Measurements from ENCODE around the gene C11orf54.

C11orf54 gene

DNA sequence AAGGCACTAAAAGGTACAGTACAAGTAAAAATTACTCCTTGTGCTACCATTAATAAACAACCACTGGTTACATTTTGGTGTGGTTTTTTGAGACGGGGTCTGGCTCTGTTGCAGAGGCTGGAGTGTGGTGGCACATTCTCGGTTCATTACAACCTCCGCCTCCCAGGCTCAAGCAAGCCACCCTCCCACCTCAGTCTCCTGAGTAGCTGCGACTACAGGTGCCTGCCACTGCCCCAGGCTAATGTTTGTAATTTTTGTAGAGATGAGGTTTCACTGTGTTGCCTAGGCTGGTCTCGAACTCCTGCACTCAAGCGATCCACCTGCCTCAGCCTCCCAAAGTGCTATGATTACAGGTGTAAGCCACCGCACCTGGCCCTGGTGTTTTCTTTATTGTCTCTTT, 20.9 kb upstream of the C11orf54 start:
- DNase-seq: no peak
- Histone ChIP-seq H3K4me1 (ENCODE audit: control extremely low read depth in 1 of 4, control insufficient read depth in 4 of 4, insufficient read depth in 4 of 4, low read length in 3 of 4) (peaks cover 14 to 37% (median 34%) of the 10 kb centered on the region in 4 experiments), H3K9me3 (ENCODE audit: control extremely low read depth in 1 of 5, control insufficient read depth in 4 of 5, insufficient read depth in 2 of 5, low read depth in 1 of 5, low read length in 4 of 5) (no peaks in the 10 kb centered on the region), H3K36me3 (ENCODE audit: control insufficient read depth in 4 of 4, insufficient read depth in 4 of 4, low read length in 3 of 4) (peaks cover 5 to 47% (median 20%) of the 10 kb centered on the region in 4 experiments), H3K4me3 (ENCODE audit: control insufficient read depth in 1 of 7, extremely low read depth in 1 of 7, insufficient read depth in 4 of 7, low read depth in 2 of 7, low read length in 6 of 7) (no peak overlapping the region), H3K27ac (ENCODE audit: insufficient read depth in 1 of 2, low read depth in 1 of 2, low read length in 2 of 2, poor library complexity in 1 of 2, severe bottlenecking in 2 of 2) (no peak overlapping the region), H3K27me3 (replicated peaks in 2 of 5; ENCODE audit: control insufficient read depth in 4 of 5, insufficient read depth in 5 of 5, low read length in 4 of 5) (no peaks in the 10 kb centered on the region)
- ChIA-PET CTCF (interaction anchor here (1.4 to 7.4 kb wide), 4 partner anchors 8 to 17 kb away, joined by 7 to 51 read pairs (median 9); no protein-coding TSS in a partner anchor), POLR2A (no interaction called here)
- 83% methylated on average over 2 of the region's 7 CpGs for WGBS (ENCODE audit: insufficient coverage)

DNA sequence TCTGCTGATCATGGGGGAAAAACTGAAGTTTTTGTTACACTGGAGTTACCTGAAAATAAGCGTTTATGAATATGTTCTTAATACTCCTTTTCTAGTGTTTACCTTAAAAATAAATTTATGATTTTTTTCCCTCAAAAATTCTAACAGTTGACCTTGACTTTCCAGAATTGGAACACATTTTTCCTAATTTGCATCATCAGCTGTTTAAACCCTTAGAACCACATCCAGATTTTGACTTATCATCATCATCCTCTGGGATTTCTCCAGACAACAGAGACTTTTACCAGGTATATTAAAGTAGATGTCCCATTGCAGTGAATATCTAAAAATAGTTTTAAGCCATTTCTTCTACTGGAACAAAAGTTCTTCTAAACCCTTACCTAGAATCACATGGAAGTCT, 17.4 kb upstream of the C11orf54 start:
- H3K9me3 ChIP-seq (ENCODE audit: control extremely low read depth in 1 of 5, control insufficient read depth in 4 of 5, insufficient read depth in 2 of 5, low read depth in 1 of 5, low read length in 4 of 5): no peaks in the 10 kb centered on the region
- no peaks in the 10 kb centered on the region for H3K27me3 ChIP-seq (replicated peaks in 2 of 5; ENCODE audit: control insufficient read depth in 4 of 5, insufficient read depth in 5 of 5, low read length in 4 of 5)
- H3K36me3 ChIP-seq (ENCODE audit: control insufficient read depth in 4 of 4, insufficient read depth in 4 of 4, low read length in 3 of 4): peaks cover 12 to 71% (median 37%) of the 10 kb centered on the region in 4 experiments
- no peak overlapping the region for H3K27ac ChIP-seq (ENCODE audit: insufficient read depth in 1 of 2, low read depth in 1 of 2, low read length in 2 of 2, poor library complexity in 1 of 2, severe bottlenecking in 2 of 2)
- H3K4me1 ChIP-seq (ENCODE audit: control extremely low read depth in 1 of 4, control insufficient read depth in 4 of 4, insufficient read depth in 4 of 4, low read length in 3 of 4): peaks cover 2 to 4% (median 4%) of the 10 kb centered on the region in 4 experiments
- CTCF ChIA-PET: interaction anchor here (1.1 to 7.4 kb wide), 3 partner anchors 8 to 31 kb away, joined by 3 to 51 read pairs (median 3); no protein-coding TSS in a partner anchor
- H3K4me3 ChIP-seq (ENCODE audit: control insufficient read depth in 1 of 7, extremely low read depth in 1 of 7, insufficient read depth in 4 of 7, low read depth in 2 of 7, low read length in 6 of 7): no peak overlapping the region
- no peak for DNase-seq
- no CpG with 5 or more reads among the region's 1 CpG for WGBS (ENCODE audit: insufficient coverage)
- POLR2A ChIA-PET: interaction anchor here (0.6 kb wide), 1 partner anchor 17 kb away, joined by 3 read pairs; no protein-coding TSS in a partner anchor

DNA sequence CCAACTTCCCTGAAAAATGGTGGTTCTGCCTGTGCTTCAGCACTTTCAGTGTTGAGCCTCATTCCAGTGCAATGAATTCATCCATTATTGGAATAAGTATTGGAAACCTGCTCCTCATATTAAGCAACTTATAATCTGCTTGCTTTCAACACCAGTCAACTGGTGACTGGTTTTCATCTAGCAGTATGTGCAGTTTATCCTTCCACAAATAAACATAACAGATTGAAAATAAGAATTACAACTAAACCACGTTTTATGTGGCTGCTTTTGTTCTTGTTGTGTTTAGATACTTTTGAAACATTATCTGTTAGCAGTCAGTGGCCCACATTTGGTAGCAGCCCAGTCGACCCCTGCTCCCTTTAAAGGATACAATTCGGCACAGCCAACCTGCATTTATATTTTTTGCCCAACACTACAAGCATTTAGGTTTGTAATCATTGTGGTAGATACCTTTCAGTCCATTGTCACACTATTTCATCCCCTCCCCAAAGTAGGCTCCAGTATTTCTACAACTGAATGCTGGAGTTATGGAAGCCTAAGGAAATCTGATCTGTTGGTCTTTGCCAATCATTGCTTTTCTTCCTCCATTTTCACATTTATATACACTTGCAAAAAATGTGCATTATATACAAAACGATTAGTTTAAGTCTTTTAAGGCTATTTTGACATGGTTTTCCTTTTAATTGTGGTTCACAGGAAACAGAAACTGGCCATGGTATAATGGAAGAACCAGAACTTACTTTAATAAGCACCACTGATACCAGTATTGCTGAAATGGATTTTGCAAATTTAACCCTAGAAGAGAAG, 13.3 kb upstream of the C11orf54 start:
- POLR2A ChIA-PET: interaction anchor here (1.3 kb wide), 1 partner anchor 10 kb away, joined by 3 read pairs; no protein-coding TSS in a partner anchor
- peaks cover 23 to 85% (median 58%) of the 10 kb centered on the region in 4 experiments for H3K36me3 ChIP-seq (ENCODE audit: control insufficient read depth in 4 of 4, insufficient read depth in 4 of 4, low read length in 3 of 4)
- H3K27me3 ChIP-seq (replicated peaks in 2 of 5; ENCODE audit: control insufficient read depth in 4 of 5, insufficient read depth in 5 of 5, low read length in 4 of 5): no peaks in the 10 kb centered on the region
- H3K9me3 ChIP-seq (ENCODE audit: control extremely low read depth in 1 of 5, control insufficient read depth in 4 of 5, insufficient read depth in 2 of 5, low read depth in 1 of 5, low read length in 4 of 5): no peaks in the 10 kb centered on the region
- no CpG with 5 or more reads among the region's 4 CpGs for WGBS (ENCODE audit: insufficient coverage)
- H3K4me3 ChIP-seq (ENCODE audit: control insufficient read depth in 1 of 7, extremely low read depth in 1 of 7, insufficient read depth in 4 of 7, low read depth in 2 of 7, low read length in 6 of 7): no peak overlapping the region
- H3K4me1 ChIP-seq (ENCODE audit: control extremely low read depth in 1 of 4, control insufficient read depth in 4 of 4, insufficient read depth in 4 of 4, low read length in 3 of 4): no peaks in the 10 kb centered on the region
- no peak for DNase-seq
- CTCF ChIA-PET: interaction anchor here (1.1 to 7.4 kb wide), 5 partner anchors 7 to 13 kb away, joined by 3 to 51 read pairs (median 8); partner anchors contain the start of genes C11orf54 and TAF1D
- H3K27ac ChIP-seq (ENCODE audit: insufficient read depth in 1 of 2, low read depth in 1 of 2, low read length in 2 of 2, poor library complexity in 1 of 2, severe bottlenecking in 2 of 2): no peak overlapping the region

DNA sequence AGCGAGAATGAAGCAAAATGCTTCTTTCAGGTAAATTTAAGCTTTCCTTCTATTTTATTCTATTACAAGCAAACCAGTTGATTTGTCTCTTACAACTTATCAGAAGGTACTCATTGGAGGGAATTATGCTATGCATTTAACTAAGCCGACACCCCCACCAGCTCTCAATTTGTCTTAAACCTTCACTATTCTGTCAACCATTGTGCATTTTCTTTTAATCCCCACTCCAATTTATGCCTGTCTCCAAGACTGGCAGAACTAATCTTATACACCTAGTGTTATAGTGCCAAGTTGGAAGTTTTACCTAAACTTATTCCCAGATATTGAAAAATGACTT, 12.7 kb upstream of the C11orf54 start:
- H3K4me3 ChIP-seq (ENCODE audit: control insufficient read depth in 1 of 7, extremely low read depth in 1 of 7, insufficient read depth in 4 of 7, low read depth in 2 of 7, low read length in 6 of 7): no peak overlapping the region
- DNase-seq: no peak
- WGBS (ENCODE audit: insufficient coverage): no CpG with 5 or more reads among the region's 2 CpGs
- ChIA-PET POLR2A (interaction anchor here (1.3 kb wide), 1 partner anchor 10 kb away, joined by 3 read pairs; no protein-coding TSS in a partner anchor), CTCF (interaction anchor here (1.1 to 3.1 kb wide), 4 partner anchors 8 to 12 kb away, joined by 3 to 10 read pairs (median 6); partner anchors contain the start of genes C11orf54 and TAF1D)
- H3K9me3 ChIP-seq (ENCODE audit: control extremely low read depth in 1 of 5, control insufficient read depth in 4 of 5, insufficient read depth in 2 of 5, low read depth in 1 of 5, low read length in 4 of 5): no peaks in the 10 kb centered on the region
- H3K27ac ChIP-seq (ENCODE audit: insufficient read depth in 1 of 2, low read depth in 1 of 2, low read length in 2 of 2, poor library complexity in 1 of 2, severe bottlenecking in 2 of 2): peak overlapping the region in 1 of 2 experiments; percentile 25
- no peaks in the 10 kb centered on the region for H3K4me1 ChIP-seq (ENCODE audit: control extremely low read depth in 1 of 4, control insufficient read depth in 4 of 4, insufficient read depth in 4 of 4, low read length in 3 of 4)
- no peaks in the 10 kb centered on the region for H3K27me3 ChIP-seq (replicated peaks in 2 of 5; ENCODE audit: control insufficient read depth in 4 of 5, insufficient read depth in 5 of 5, low read length in 4 of 5)
- H3K36me3 ChIP-seq (ENCODE audit: control insufficient read depth in 4 of 4, insufficient read depth in 4 of 4, low read length in 3 of 4): peaks cover 23 to 87% (median 60%) of the 10 kb centered on the region in 4 experiments

DNA sequence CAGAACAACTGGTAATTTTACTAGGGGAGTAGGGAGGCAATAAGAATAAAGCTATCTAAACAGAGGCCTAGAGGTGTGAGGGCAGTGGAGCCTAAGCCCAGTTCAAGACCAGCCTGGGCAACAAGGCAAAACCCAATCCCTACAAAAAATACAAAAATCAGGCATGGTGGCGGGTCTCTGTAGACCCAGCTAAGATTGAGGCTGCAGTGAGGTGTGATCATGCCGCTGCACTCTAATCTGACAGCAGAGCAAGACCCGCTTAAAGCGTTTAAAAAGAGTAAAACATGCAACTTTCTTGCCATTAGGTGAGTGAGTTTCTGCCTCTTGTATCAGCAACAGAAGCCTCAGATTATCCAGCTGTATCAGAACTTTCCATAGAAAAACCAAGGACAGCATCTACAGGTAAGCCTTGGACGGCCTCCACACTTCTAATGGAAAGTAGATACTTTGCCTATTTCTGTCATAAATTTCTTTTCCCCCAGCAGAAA, 12.3 kb upstream of the C11orf54 start:
- no peak overlapping the region for H3K4me3 ChIP-seq (ENCODE audit: control insufficient read depth in 1 of 7, extremely low read depth in 1 of 7, insufficient read depth in 4 of 7, low read depth in 2 of 7, low read length in 6 of 7)
- peak overlapping the region in 1 of 2 experiments; percentile 25 for H3K27ac ChIP-seq (ENCODE audit: insufficient read depth in 1 of 2, low read depth in 1 of 2, low read length in 2 of 2, poor library complexity in 1 of 2, severe bottlenecking in 2 of 2)
- WGBS (ENCODE audit: insufficient coverage): 93% methylated on average over 3 of the region's 5 CpGs
- CTCF ChIA-PET: interaction anchor here (1.1 to 3.1 kb wide), 4 partner anchors 8 to 12 kb away, joined by 3 to 10 read pairs (median 6); partner anchors contain the start of genes C11orf54 and TAF1D
- DNase-seq: no peak
- H3K4me1 ChIP-seq (ENCODE audit: control extremely low read depth in 1 of 4, control insufficient read depth in 4 of 4, insufficient read depth in 4 of 4, low read length in 3 of 4): no peaks in the 10 kb centered on the region
- peaks cover 23 to 89% (median 62%) of the 10 kb centered on the region in 4 experiments for H3K36me3 ChIP-seq (ENCODE audit: control insufficient read depth in 4 of 4, insufficient read depth in 4 of 4, low read length in 3 of 4)
- no peaks in the 10 kb centered on the region for H3K9me3 ChIP-seq (ENCODE audit: control extremely low read depth in 1 of 5, control insufficient read depth in 4 of 5, insufficient read depth in 2 of 5, low read depth in 1 of 5, low read length in 4 of 5)
- no peaks in the 10 kb centered on the region for H3K27me3 ChIP-seq (replicated peaks in 2 of 5; ENCODE audit: control insufficient read depth in 4 of 5, insufficient read depth in 5 of 5, low read length in 4 of 5)
- POLR2A ChIA-PET: interaction anchor here (1.3 kb wide), 1 partner anchor 11 kb away, joined by 3 read pairs; no protein-coding TSS in a partner anchor

DNA sequence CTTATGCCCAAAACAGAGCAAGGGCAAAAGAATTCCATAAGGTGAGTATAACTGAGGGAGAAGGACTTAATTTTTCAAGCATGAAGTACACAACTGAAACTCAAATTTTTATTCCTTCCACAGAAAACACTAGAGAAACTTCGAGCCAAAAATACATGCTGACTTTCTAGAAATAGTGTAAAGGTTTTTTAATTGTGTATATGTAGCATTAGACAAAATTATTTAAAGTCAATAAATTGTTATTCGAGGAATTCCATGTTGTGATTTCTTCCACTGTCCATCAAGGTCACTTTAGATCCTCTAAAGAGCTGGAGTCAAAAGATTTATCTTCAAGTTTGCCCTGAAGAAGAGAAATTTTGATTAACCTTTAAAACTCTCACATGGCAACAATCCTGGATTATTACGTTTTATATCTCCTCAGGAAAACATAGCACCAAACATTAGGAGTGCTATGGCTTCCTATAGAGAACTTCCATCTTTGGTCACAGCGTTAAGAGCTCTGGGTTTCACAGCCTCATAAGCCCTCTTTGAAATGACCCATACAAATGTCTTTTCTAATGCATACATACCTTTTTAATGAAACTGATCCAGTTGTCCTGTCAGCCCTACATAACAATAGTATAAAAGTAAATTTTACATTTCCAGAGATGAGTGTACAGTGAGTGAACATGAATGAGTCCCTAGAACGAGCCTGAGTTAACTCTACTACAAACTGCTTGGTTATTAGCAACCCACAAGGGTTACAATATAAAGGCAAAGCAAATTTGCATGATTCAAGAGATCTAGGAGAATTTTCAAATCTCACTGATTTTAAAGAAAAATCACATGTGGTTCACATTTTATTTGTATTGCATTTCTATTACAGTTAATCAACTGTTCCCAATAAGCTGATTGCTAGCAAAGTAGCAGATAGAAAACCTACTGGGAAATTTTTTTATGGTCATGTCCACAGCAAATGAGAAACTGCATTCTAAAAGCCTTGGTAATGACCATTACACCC, 11.1 kb upstream of the C11orf54 start:
- no peaks in the 10 kb centered on the region for H3K9me3 ChIP-seq (ENCODE audit: control extremely low read depth in 1 of 5, control insufficient read depth in 4 of 5, insufficient read depth in 2 of 5, low read depth in 1 of 5, low read length in 4 of 5)
- CTCF ChIA-PET: interaction anchor here (1.4 to 3.1 kb wide), 5 partner anchors 8 to 11 kb away, joined by 3 to 12 read pairs (median 8); partner anchors contain the start of genes C11orf54 and TAF1D
- WGBS (ENCODE audit: insufficient coverage): 94% methylated on average over 3 of the region's 5 CpGs
- H3K4me3 ChIP-seq (ENCODE audit: control insufficient read depth in 1 of 7, extremely low read depth in 1 of 7, insufficient read depth in 4 of 7, low read depth in 2 of 7, low read length in 6 of 7): no peak overlapping the region
- H3K27ac ChIP-seq (ENCODE audit: insufficient read depth in 1 of 2, low read depth in 1 of 2, low read length in 2 of 2, poor library complexity in 1 of 2, severe bottlenecking in 2 of 2): no peak overlapping the region
- POLR2A ChIA-PET: interaction anchor here (0.9 to 1.3 kb wide), 2 partner anchors 10 kb away, joined by 4 to 5 read pairs; partner anchors contain the start of genes C11orf54 and TAF1D
- H3K4me1 ChIP-seq (ENCODE audit: control extremely low read depth in 1 of 4, control insufficient read depth in 4 of 4, insufficient read depth in 4 of 4, low read length in 3 of 4): peaks cover 0 to 2% (median 0%) of the 10 kb centered on the region in 4 experiments
- peaks cover 29 to 97% (median 67%) of the 10 kb centered on the region in 4 experiments for H3K36me3 ChIP-seq (ENCODE audit: control insufficient read depth in 4 of 4, insufficient read depth in 4 of 4, low read length in 3 of 4)
- no peak for DNase-seq
- H3K27me3 ChIP-seq (replicated peaks in 2 of 5; ENCODE audit: control insufficient read depth in 4 of 5, insufficient read depth in 5 of 5, low read length in 4 of 5): no peaks in the 10 kb centered on the region
